ENCODE data around the gene ZNF525.
"Not testable (repeated sequence)": the region's sequence is repeated elsewhere in the genome, so short reads cannot be mapped to it uniquely, and the experiment has no call there.

The ZNF525 gene

DNA sequence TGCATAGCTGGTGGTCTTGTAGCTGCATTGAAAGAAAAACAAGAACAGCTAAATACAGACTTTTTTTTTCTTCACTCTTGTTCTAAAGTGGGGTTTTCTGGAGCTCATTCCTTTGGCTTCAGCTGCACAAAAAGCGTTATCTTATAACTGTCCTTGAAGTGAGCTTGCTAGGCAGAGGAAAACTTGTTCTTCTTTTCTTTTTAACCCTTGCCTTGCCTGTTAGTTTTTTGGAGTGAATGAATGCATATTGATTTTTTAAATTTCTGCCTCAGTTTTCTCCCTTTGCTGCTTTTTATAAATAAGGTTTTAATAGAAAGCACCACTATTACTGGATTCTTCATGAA lies 31.0 kb downstream of the ZNF525 start:
- no peak for DNase-seq

DNA sequence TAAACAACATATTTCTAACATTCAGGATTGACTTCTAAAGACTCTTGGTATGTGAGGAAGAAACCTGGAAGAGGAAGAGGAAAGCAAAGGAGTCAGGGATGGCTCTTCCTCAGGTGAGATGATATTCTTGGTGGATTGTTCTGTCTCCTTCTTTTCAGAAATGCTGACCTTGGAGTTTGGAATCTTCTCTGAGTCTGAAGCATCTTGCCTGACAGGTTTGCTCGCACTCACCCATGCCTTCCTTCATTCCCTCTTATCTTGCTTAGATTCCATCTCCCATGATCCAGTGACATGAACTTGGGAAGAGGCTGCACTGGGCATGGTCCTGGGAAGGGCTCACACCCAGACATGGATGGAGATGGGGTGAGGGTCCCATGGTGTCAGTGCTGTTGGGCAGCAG lies 32.4 kb downstream of the ZNF525 start:
- not testable (repeated sequence) for DNase-seq

DNA sequence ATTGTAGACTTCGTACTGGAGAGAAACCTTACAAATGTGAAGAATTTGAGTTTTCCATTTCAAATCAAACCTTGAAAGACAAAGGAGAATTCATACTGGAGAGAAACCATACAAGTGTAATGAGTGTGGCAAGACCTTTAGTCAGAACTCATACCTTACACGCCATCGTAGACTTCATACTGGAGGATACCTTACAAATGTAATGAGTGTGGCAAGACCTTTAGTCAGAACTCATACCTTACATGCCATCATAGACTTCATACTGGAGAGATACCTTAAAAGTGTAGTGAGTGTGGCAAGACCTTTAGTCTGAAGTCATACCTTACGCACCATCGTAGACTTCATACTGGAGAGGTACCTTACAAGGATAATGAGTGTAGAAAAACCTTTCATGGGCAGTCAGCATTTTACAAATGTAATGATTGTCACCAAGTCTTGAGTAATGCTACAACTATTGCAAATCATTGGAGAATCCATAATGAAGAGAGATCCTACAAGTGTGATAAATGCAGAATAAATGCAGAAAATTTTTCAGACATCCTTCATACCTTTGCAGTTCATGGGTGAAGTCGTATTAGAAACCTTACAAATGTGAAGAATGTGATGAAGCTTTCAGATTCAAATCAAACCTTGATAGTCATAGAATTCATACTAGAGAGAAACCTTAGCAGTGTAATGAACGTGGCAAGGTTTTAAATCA lies 44.1 kb downstream of the ZNF525 start:
- DNase-seq, result no peak

DNA sequence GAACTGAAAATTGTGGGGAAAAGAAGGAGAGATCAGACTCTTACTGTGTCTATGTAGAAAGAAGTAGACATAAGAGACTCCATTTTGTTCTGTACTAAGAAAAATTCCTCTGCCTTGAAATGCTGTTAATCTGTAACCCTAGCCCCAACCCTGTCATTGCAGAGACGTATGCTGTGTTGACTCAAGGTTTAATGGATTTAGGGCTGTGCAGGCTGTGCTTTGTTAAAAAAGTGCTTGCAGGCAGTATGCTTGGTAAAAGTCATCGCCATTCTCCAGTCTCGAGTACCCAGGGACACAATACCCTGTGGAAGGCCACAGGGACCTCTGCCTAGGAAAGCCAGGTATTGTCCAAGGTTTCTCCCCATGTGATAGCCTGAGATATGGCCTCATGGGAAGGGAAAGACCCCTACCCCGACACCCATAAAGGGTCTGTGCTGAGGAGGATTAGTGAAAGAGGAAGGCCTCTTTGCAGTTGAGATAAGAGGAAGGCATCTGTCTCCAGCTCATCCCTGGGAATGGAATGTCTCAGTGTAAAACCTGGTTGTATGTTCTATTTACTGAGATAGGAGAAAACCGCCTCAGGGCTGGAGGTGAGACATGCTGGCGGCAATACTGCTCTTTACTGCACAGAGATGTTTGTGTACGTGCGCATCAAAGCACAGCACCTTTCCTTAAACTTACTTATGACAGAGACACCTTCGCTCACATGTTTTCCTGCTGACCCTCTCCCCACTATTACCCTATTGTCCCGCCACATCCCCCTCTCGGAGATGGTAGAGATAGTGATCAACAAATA lies 55.2 kb downstream of the ZNF525 start:
- DNase-seq, result not testable (repeated sequence)

DNA sequence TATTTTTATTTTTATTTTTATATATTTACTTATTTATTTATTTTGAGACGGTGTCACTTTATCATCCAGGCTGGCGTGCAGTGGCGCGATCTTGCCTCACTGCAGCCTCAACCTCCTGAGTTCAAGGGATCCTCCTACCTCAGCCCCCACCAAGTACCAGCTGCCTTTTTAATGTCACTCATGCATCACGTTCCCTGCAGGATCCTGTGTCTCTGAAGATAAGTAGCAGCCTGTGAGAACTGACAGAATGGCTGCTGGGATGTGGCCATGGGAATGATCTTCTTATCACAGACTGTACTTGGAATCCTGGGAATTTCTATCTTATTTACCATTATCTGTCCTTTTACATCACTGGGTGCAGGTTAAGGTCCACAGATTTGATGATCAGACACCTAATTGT lies 57.0 kb downstream of the ZNF525 start:
- DNase-seq, result no peak

DNA sequence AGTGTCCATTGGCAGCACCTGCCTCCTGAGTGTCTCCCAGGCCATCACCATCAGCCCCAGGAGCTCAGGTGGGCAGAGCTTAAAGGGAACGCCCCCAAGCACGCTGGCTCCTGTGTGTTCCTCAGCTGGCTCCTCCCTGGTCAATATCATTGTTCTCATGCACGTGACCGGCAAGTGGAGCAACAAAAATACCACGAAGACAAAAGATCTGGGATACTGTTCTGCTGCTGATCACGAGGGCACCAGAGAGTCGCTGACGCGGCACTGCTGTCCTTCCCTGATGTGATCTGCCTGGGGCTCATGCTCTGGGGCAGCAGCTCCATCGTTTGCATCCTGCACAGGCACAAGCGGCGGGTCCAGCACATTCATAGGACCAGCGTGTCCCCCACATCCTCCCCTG lies 57.6 kb downstream of the ZNF525 start:
- not testable (repeated sequence) for DNase-seq

DNA sequence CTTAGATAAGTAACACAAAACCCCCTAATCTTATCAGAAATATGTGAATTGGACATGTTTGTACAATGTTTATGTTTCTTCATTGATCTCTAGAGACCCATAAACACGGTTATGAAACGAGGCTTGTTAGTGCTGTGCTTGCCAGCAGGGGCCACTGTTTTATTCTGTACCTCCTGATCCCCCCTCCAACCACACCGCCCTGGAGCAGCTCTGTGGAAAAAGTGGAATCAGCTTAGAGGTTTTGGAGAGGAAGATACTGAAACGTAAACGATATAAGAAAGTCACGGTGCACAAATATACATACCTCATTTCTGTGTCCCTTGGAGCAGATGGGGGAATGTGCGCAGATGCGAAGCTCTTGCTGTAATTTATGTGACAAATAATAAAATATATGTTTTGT lies 58.2 kb downstream of the ZNF525 start:
- DNase-seq, result not testable (repeated sequence)

DNA sequence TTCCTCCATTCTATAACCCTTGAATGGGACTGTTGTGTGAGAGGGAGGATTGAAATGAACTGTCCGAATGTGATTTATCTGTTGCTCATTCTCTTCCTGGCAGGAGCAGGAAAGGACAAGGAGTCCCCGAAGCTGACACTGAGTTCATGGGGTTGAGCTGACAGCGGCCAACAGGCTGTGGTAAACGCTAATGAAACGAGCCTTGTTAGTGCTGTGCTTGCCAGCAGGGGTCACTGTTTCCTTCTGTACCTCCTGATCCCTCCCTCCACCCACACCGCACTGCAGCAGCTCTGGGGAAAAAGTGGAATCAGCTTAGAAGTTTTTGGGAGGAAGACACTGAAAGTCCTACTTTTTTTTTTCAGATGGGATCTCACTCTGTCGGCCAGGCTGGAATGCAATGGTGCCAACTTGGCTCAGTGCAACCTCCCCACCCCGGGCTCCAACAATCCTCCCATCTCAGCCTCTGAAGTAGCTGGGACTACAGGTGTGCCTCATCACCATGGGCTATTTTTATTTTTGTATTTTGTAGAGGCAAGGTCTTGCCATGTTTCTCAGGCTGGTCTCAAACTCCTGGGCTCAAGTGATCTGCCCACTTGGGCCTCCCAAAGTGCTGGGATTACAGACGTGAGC lies 59.6 kb downstream of the ZNF525 start:
- DNase-seq, result no peak

DNA sequence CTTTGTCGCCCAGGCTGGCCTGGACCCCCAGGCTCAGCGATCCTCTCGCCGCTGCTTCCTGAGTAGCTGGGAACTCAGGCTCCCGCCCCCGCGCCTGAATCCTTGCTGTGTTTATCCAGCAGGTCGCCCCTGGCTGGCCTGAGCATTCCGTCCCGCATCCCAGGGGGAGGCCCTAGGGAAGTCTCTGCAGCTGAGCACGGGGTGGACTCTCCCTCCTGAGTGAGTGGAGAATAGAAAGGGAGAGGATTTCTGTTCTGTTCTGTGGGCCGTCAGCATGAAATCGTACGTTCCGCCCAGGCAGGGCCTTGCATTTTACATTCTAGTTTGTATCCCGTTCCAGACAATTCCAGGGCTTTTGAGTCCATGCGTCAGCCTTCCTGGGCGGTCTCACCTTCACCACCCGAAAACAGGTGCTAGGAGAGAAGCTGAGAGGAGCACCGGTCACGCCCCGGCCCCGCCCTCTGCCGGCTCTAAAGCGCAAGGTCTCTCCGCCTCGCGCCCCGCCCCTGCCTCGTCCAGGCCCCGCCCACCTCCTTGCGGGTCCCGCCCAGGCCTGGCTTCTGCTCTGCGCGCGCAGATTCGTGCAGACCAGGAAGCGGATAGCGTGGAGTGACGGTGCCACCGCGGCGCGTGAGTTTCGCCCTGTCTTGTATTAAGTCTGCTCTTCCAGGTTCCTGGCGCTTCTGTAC lies 66.0 kb downstream of the ZNF525 start, which contains the start of gene ZNF761:
TSS of gene ZNF761 (plus strand) at position 586 of the 689 bp plus-strand sequence. CDS start 15,285 bp downstream, outside the sequence.
- peak; percentile 55 for DNase-seq

DNA sequence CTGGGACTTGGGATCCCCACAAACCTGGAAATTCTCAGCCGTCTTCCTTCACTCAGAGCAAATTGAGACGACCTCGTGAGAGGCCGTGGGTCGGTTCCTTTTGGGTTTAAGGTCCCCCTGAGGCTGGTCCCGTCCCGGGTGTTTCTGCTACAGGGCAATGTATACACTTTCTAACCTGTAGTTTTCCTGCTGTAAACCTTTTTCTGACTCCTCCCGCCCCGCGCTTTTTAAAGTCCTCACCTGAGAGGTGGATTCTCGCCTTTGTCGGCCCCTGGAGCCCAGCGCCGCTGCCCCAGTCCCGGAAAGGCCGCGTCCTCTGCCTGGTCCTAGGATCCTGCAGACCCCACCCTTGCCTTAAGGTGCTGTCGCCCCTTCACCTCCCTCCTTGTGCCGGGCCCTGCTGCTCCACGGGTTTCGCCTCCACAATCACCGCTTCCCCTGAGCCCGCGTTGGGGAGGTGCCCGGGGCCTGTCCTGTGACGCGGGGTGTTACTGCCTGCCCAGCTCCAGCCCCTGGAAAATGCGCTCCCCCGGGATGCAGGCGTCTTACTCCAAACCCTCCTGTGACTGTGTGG lies 66.7 kb downstream of the ZNF525 start:
- no peak for DNase-seq
